IMR-90 (cell line): ENCODE results near the gene CREB5. TPM values are rescaled to one million over a fixed set of nuclear protein-coding genes. Genes with fewer than 3 reads are reported as not detected.

Experiments used
- ATAC-seq: fragments of 200-7000 bp; cut with Tn5 transposase; 2 replicates; pipeline ENCODE4 v1.9.1; 2020; ENCODE audit warnings: low read depth, mild to moderate bottlenecking, moderate library complexity
- BruUV-seq: library from RNA; stranded (reverse); fragments of 400-500 nt; replicated peaks from 2 replicates; lab custom pipeline; 2021; lab: Mats Ljungman, UMichigan
- CTCF ChIA-PET: fragments of 300-600 bp; formaldehyde crosslinking; extraction: SDS; loops from one replicate; lab custom pipeline; 2021; ENCODE audit warnings: antibody characterized with exemption; lab: Yijun Ruan, JAX
- POLR2A ChIA-PET: fragments of 300-600 bp; sonication (Branson Sonifier 250); formaldehyde crosslinking; loops from one replicate; lab custom pipeline; 2022; ENCODE audit warnings: antibody characterized with exemption; ENCODE audit not compliant: unreplicated experiment; lab: Charles Lee
- DNase-seq: peaks from one replicate; pipeline ENCODE4 v3.0.0; 2013
- H2AFZ ChIP-seq: replicated peaks from 2 replicates; pipeline ENCODE3; 2013; ENCODE audit warnings: low read length, mild to moderate bottlenecking; ENCODE audit not compliant: poor library complexity
- H2AK5ac ChIP-seq: 2 replicates; pipeline ENCODE4 v1.6.1; 2013; ENCODE audit warnings: low read depth, low read length, inconsistent platforms
- H2AK9ac ChIP-seq: replicated peaks from 2 replicates; pipeline ENCODE3; 2013; ENCODE audit warnings: mild to moderate bottlenecking, low read depth, low read length, moderate library complexity; ENCODE audit not compliant: poor library complexity
- H2BK120ac ChIP-seq: 2 replicates; pipeline ENCODE4 v1.6.1; 2013; ENCODE audit warnings: low read depth, low read length, inconsistent platforms
- H2BK15ac ChIP-seq: 3 replicates; pipeline ENCODE4 v1.6.1; 2013; ENCODE audit warnings: low read depth, low read length, inconsistent platforms
- H2BK20ac ChIP-seq: 2 replicates; pipeline ENCODE4 v1.6.1; 2013; ENCODE audit warnings: low read depth, mild to moderate bottlenecking, inconsistent platforms, low read length, moderate library complexity
- H2BK5ac ChIP-seq: 2 replicates; pipeline ENCODE4 v1.6.1; 2013; ENCODE audit warnings: mild to moderate bottlenecking, low read depth, low read length, inconsistent platforms; ENCODE audit not compliant: poor library complexity, severe bottlenecking
- H3K14ac ChIP-seq: replicated peaks from 2 replicates; pipeline ENCODE4 v1.6.1; 2013; ENCODE audit warnings: low read depth, low read length, inconsistent platforms
- H3K18ac ChIP-seq: 2 replicates; pipeline ENCODE4 v1.6.1; 2013; ENCODE audit warnings: low read depth, low read length, control low read depth
- H3K23ac ChIP-seq: 2 replicates; pipeline ENCODE4 v1.6.1; 2013; ENCODE audit warnings: low read depth, low read length, inconsistent platforms
- H3K27ac ChIP-seq: 2 replicates; pipeline ENCODE4 v1.5.1; 2013; ENCODE audit warnings: mild to moderate bottlenecking, control low read depth, low read length; ENCODE audit not compliant: insufficient read depth
- H3K27me3 ChIP-seq: 2 replicates; pipeline ENCODE4 v1.6.1; 2013; ENCODE audit warnings: low read length; ENCODE audit not compliant: control insufficient read depth, insufficient read depth
- H3K36me3 ChIP-seq: 2 replicates; pipeline ENCODE4 v1.6.1; 2013; ENCODE audit warnings: low read length, mixed read lengths; ENCODE audit not compliant: control insufficient read depth, insufficient read depth
- H3K4ac ChIP-seq: 2 replicates; pipeline ENCODE4 v1.6.1; 2013; ENCODE audit warnings: low read depth, low read length, inconsistent platforms
- H3K4me1 ChIP-seq: 2 replicates; pipeline ENCODE4 v1.6.1; 2013; ENCODE audit warnings: low read length, mixed read lengths; ENCODE audit not compliant: control insufficient read depth, insufficient read depth
- H3K4me2 ChIP-seq: 2 replicates; pipeline ENCODE4 v1.6.1; 2013; ENCODE audit warnings: low read depth, mild to moderate bottlenecking, control low read depth, low read length, moderate library complexity
- H3K4me3 ChIP-seq: 2 replicates; pipeline ENCODE4 v1.5.1; 2013; ENCODE audit warnings: low read depth, mild to moderate bottlenecking, control low read depth, low read length, moderate library complexity; ENCODE audit not compliant: insufficient read depth
- H3K56ac ChIP-seq: 2 replicates; pipeline ENCODE4 v1.6.1; 2013; ENCODE audit warnings: low read length, inconsistent platforms; ENCODE audit not compliant: insufficient read depth; ENCODE audit errors: extremely low read depth
- H3K79me1 ChIP-seq, 2 experiments: 2 replicates each; pipeline ENCODE4 v1.6.1; 2013; ENCODE audit warnings: low read length in 2 of 2, inconsistent platforms in 1 of 2, low read depth in 1 of 2
- H3K9ac ChIP-seq: 2 replicates; pipeline ENCODE4 v1.6.1; 2013; ENCODE audit warnings: low read depth, low read length, control low read depth
- H3K9me1 ChIP-seq: 2 replicates; pipeline ENCODE4 v1.6.1; 2013; ENCODE audit warnings: low read length, inconsistent platforms; ENCODE audit not compliant: insufficient read depth
- H3K9me3 ChIP-seq: 2 replicates; pipeline ENCODE4 v1.6.1; 2013; ENCODE audit warnings: low read length; ENCODE audit not compliant: control insufficient read depth, insufficient read depth
- H4K20me1 ChIP-seq: 2 replicates; pipeline ENCODE4 v1.6.1; 2013; ENCODE audit warnings: low read length, inconsistent platforms; ENCODE audit not compliant: insufficient read depth
- H4K5ac ChIP-seq: 2 replicates; pipeline ENCODE4 v1.6.1; 2013; ENCODE audit warnings: mild to moderate bottlenecking, low read depth, low read length, control low read depth
- H4K8ac ChIP-seq, 2 experiments: 2 replicates each; pipeline ENCODE4 v1.6.1; 2013; ENCODE audit warnings: low read depth in 2 of 2, low read length in 2 of 2, control low read depth in 1 of 2, inconsistent platforms in 1 of 2
- H4K91ac ChIP-seq: 2 replicates; pipeline ENCODE4 v1.6.1; 2013; ENCODE audit warnings: low read depth, low read length, inconsistent platforms; ENCODE audit not compliant: insufficient read depth
- CEBPB ChIP-seq: IDR thresholded peaks from 2 replicates; pipeline ENCODE4 v1.6.1; 2012; ENCODE audit warnings: low read depth, low read length, improper control_type of control experiment
- MAFK ChIP-seq: IDR thresholded peaks from 2 replicates; pipeline ENCODE4 v1.6.1; 2012; ENCODE audit warnings: low read depth, low read length, improper control_type of control experiment
- RFX5 ChIP-seq: IDR thresholded peaks from 2 replicates; pipeline ENCODE4 v1.8.0; 2012; ENCODE audit warnings: low read depth, mild to moderate bottlenecking, low read length, moderate library complexity
- WGBS, 2 experiments: methylation state at CpG; one replicate each; pipeline versions ENCODE4 v1.1.5 to v1.1.7; 2013; ENCODE audit warnings: missing lambda C conversion rate in 2 of 2; ENCODE audit not compliant: insufficient read length in 1 of 2; ENCODE audit errors: extremely low coverage in 2 of 2; 5-methylcytosine and 5-hydroxymethylcytosine counted together
- dilution Hi-C: fragments of 300-500 bp; cut with HindIII; formaldehyde crosslinking; loops from one replicate; pipeline ENCODE4 v1.14.3; 2018; ENCODE audit warnings: low sequenced_read_pairs; ENCODE audit not compliant: unreplicated experiment
- in situ Hi-C: fragments of 300-500 bp; cut with MboI; formaldehyde crosslinking; loops from 3 replicates; pipeline ENCODE4 v1.14.3; 2019; ENCODE audit warnings: low sequenced_read_pairs, inconsistent platforms, mixed read lengths
- intact Hi-C: fragments of 100-400 bp; cut with micrococcal nuclease; formaldehyde crosslinking; loops from 2 replicates; pipeline ENCODE4 v1.10.0; 2022
- polyA plus RNA-seq, 3 experiments: library from polyadenylated mRNA; depleted of rRNA; stranded (reverse); fragments of >200 nt; gene quantifications; 2 replicates each; pipeline ENCODE4 v1.2.3, GENCODE V29; 2012; ENCODE audit warnings: low replicate concordance in 1 of 3
- total RNA-seq: library from RNA; depleted of rRNA; stranded (reverse); fragments of >200 nt; gene quantifications from 2 replicates; pipeline ENCODE4 v1.2.3, GENCODE V29; 2012
- TF ChIP-seq, protein P1 (sequence below): conservative IDR thresholded peaks from 2 replicates; pipeline ENCODE4 v1.5.1; 2012; ENCODE audit warnings: mild to moderate bottlenecking, low read depth, low read length, improper control_type of control experiment

The CREB5 gene
- total and polyA plus RNA-seq, 2 of the 4 experiments (the other 2 are of a cell fraction) = 7.3 to 13.1 TPM

DNA sequence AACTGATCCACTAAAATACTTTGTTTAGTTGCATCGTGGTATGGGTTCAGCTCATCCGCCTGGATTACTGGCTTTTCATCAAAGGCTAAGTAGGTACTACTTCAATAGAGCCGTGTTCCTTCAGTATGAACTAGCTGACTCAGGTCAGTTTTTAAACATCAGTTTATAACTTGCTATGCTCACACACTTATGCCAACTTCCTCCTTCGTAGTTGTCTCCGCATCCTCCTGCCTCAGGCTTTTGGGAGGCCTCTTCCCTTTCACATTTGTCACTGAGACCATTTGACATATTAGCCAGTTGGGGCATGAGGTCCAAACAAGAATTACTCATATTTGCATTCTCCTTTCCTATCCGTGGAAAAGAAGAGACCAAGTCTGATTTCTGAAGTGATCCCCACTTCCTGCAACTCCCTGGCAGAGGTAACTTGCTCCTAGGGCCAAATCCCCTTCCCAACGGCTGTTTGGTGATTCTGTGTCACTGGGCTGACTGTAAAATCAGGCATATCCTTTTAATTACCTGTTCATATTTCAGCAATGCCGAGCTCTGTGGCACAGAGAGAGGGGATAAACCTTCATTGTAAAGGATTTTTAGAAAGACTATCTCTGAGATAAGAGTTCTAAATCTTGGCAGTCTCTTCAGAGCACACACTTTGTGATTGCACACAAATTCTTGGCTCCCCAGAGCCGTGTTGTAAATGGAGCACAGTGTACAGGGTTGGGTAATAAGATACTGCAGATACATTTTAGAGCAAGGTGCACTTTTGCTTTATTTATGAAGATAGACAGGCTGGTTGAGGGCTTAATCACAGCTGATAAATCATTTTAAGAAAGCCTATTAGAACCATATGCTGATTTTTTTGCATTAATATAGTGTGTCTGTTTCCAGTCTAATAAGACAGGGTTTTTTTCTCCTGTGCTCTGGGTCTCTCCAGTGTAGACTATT, 108.0 kb downstream of the CREB5 start:
- DNase-seq (peak; percentile 22), ATAC-seq (0 out of 2 replicates have a peak, but pooled peaks have one; percentile 21)
- in situ Hi-C loops = no loop called here
- Histone ChIP-seq H3K27me3 (no peaks in the 10 kb centered on the region), H3K23ac (no peak overlapping the region), H2BK120ac (no peak overlapping the region), H3K9me1 (no peaks in the 10 kb centered on the region), H3K4ac (no peak overlapping the region), H3K56ac (no peak overlapping the region), H3K9me3 (no peaks in the 10 kb centered on the region), H3K36me3 (no peaks in the 10 kb centered on the region), H4K8ac (no peak overlapping the region), H3K4me3 (no peak overlapping the region), H4K5ac (no peak overlapping the region), H3K14ac (no peak overlapping the region), H3K9ac (no peak overlapping the region), H4K20me1 (no peaks in the 10 kb centered on the region), H3K79me1 (no peaks in the 10 kb centered on the region), H2BK15ac (no peak overlapping the region), H2AFZ (no peak overlapping the region), H2AK5ac (no peak overlapping the region), H2BK5ac (no peak overlapping the region), H3K18ac (no peak overlapping the region), H3K4me2 (no peak overlapping the region), H3K27ac (no peak overlapping the region), H4K91ac (no peak overlapping the region), H2BK20ac (no peak overlapping the region), H3K4me1 (no peaks in the 10 kb centered on the region), H2AK9ac (no peak overlapping the region)
- BruUV-seq = no TSS peak
- 83% methylated on average over 2 of the region's 9 CpGs; no CpG with 5 or more reads in 1 of the 2 experiments for WGBS, 2 experiments
- intact Hi-C loops = no loop called here
- ChIA-PET POLR2A (no interaction called here), CTCF (no interaction called here)
- dilution Hi-C loops = no loop called here
- TF ChIP-seq CEBPB (no peak), MAFK (no peak), RFX5 (no peak)
- TF ChIP-seq, protein P1, sequence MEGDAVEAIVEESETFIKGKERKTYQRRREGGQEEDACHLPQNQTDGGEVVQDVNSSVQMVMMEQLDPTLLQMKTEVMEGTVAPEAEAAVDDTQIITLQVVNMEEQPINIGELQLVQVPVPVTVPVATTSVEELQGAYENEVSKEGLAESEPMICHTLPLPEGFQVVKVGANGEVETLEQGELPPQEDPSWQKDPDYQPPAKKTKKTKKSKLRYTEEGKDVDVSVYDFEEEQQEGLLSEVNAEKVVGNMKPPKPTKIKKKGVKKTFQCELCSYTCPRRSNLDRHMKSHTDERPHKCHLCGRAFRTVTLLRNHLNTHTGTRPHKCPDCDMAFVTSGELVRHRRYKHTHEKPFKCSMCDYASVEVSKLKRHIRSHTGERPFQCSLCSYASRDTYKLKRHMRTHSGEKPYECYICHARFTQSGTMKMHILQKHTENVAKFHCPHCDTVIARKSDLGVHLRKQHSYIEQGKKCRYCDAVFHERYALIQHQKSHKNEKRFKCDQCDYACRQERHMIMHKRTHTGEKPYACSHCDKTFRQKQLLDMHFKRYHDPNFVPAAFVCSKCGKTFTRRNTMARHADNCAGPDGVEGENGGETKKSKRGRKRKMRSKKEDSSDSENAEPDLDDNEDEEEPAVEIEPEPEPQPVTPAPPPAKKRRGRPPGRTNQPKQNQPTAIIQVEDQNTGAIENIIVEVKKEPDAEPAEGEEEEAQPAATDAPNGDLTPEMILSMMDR = no peak
